Fibroblast of lung (primary cell): ENCODE data around the gene VASN. TPM values are rescaled to one million over a fixed set of nuclear protein-coding genes. Genes with fewer than 3 reads are reported as not detected.

Experiments
- DNase-seq, 2 donors: peaks; one replicate each; pipeline versions ENCODE4 v3.0.0 to v3.0.0-alpha.2; 2010; ENCODE audit warnings: low read depth in 2 of 2
- H2AFZ ChIP-seq: 2 replicates; pipeline ENCODE4 v1.5.1; 2012; ENCODE audit warnings: low read length, control low read depth, inconsistent platforms
- H3K27ac ChIP-seq: 2 replicates; pipeline ENCODE4 v1.5.1; 2011; ENCODE audit warnings: low read length, control low read depth; ENCODE audit not compliant: insufficient read depth
- H3K27me3 ChIP-seq: 2 replicates; pipeline ENCODE4 v1.5.1; 2011; ENCODE audit warnings: mild to moderate bottlenecking, low read length; ENCODE audit not compliant: control insufficient read depth, insufficient read depth
- H3K36me3 ChIP-seq: 2 replicates; pipeline ENCODE4 v1.5.1; 2011; ENCODE audit warnings: low read length; ENCODE audit not compliant: control insufficient read depth, insufficient read depth
- H3K4me1 ChIP-seq: 2 replicates; pipeline ENCODE4 v1.5.1; 2011; ENCODE audit warnings: low read length; ENCODE audit not compliant: control insufficient read depth, insufficient read depth; ENCODE audit errors: extremely low read depth
- H3K4me2 ChIP-seq: 2 replicates; pipeline ENCODE4 v1.5.1; 2011; ENCODE audit warnings: low read length, control low read depth; ENCODE audit not compliant: insufficient read depth; ENCODE audit errors: extremely low read depth
- H3K4me3 ChIP-seq, 4 experiments: fragments of 200-600 bp in 1 of 4; sonication (generic) in 1 of 4; replicated peaks in 1 of 4; 2 replicates each; pipeline ENCODE4 v1.5.1; 2011 to 2016; ENCODE audit warnings: low read length in 4 of 4, low read depth in 3 of 4, mild to moderate bottlenecking in 3 of 4, control low read depth in 2 of 4, inconsistent platforms in 1 of 4, mixed read lengths in 1 of 4; ENCODE audit not compliant: insufficient read depth in 1 of 4; ENCODE audit errors: control extremely low read depth in 1 of 4
- H3K79me2 ChIP-seq: 2 replicates; pipeline ENCODE4 v1.5.1; 2012; ENCODE audit warnings: mild to moderate bottlenecking, low read length, inconsistent platforms; ENCODE audit not compliant: control insufficient read depth, insufficient read depth
- H3K9ac ChIP-seq: 2 replicates; pipeline ENCODE4 v1.5.1; 2011; ENCODE audit warnings: mild to moderate bottlenecking, low read length, control low read depth; ENCODE audit not compliant: insufficient read depth
- H3K9me3 ChIP-seq: 2 replicates; pipeline ENCODE4 v1.5.1; 2012; ENCODE audit warnings: low read depth, low read length; ENCODE audit not compliant: control insufficient read depth, insufficient read depth
- H4K20me1 ChIP-seq: 2 replicates; pipeline ENCODE4 v1.5.1; 2011; ENCODE audit warnings: low read length; ENCODE audit not compliant: control insufficient read depth, insufficient read depth; ENCODE audit errors: extremely low read depth
- EZH2 ChIP-seq: IDR thresholded peaks from 2 replicates; pipeline ENCODE4 v1.5.1; 2012; ENCODE audit warnings: low read length, control low read depth, mild to moderate bottlenecking; ENCODE audit errors: missing control alignments
- polyA plus RNA-seq, 2 donors: library from polyadenylated mRNA; depleted of rRNA in 1 of 2; stranded (reverse) in 1 of 2; unstranded in 1 of 2; fragments of >200 nt; gene quantifications; 2 replicates each; pipeline ENCODE4 v1.2.1, GENCODE V29; 2011 to 2012; ENCODE audit warnings: missing spikeins in 1 of 2
- total RNA-seq: library from RNA; depleted of rRNA; stranded (reverse); fragments of >200 nt; gene quantifications from 2 replicates; pipeline ENCODE4 v1.2.1, GENCODE V29; 2014
- TF ChIP-seq, protein P1 (sequence below), 2 donors: IDR thresholded peaks in 1 of 2; conservative IDR thresholded peaks in 1 of 2; 1 replicate in 1 of 2; 2 replicates in 1 of 2; pipeline ENCODE4 v1.5.1; 2011 to 2012; ENCODE audit warnings: low read length in 2 of 2, control low read depth in 1 of 2, inconsistent platforms in 1 of 2, low read depth in 1 of 2, mild to moderate bottlenecking in 1 of 2

The VASN gene
- total and polyA plus RNA-seq, 2 donors (not counting 1 experiment from before 2014, with no cell fraction given): 61.9 to 79.4 TPM

DNA sequence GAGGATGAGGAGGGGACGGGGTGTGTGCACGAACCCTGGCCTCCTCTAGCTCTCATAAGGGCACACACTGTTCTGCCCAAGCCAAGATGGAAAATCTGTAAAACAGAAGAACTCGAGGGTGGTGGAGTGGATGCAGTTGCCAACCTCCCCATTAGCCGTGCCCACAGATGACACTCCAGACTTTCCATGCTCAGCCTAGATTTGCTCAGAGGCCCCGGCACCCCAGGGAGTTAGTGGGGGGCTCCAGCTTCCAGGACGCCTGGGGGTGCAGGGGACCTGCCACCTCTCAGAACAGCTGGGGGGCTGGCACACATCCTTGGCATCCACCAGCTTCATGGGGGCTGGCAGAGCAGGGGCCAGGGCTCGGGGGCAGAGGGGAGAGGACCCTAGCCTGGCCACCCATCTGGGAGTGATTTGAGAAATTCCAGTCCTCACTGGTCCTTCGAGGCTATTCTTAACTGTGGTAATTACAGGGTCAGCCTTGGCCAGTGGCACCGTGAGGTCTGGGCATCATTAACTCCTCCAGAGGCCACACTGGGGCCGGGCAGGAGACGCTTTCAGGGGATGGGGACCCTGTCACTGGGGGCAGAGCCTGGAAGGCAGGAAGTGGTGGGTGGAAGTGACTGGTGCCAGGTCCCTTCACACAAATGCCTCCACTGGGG lies 14.3 kb downstream of the VASN start:
- H3K36me3 ChIP-seq: peaks cover 35% of the 10 kb centered on the region
- no peak overlapping the region for H3K4me3 ChIP-seq
- peaks cover 66% of the 10 kb centered on the region for H3K4me1 ChIP-seq
- no peaks in the 10 kb centered on the region for H4K20me1 ChIP-seq
- TF ChIP-seq EZH2: no peak
- TF ChIP-seq, protein P1, sequence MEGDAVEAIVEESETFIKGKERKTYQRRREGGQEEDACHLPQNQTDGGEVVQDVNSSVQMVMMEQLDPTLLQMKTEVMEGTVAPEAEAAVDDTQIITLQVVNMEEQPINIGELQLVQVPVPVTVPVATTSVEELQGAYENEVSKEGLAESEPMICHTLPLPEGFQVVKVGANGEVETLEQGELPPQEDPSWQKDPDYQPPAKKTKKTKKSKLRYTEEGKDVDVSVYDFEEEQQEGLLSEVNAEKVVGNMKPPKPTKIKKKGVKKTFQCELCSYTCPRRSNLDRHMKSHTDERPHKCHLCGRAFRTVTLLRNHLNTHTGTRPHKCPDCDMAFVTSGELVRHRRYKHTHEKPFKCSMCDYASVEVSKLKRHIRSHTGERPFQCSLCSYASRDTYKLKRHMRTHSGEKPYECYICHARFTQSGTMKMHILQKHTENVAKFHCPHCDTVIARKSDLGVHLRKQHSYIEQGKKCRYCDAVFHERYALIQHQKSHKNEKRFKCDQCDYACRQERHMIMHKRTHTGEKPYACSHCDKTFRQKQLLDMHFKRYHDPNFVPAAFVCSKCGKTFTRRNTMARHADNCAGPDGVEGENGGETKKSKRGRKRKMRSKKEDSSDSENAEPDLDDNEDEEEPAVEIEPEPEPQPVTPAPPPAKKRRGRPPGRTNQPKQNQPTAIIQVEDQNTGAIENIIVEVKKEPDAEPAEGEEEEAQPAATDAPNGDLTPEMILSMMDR (conservative IDR thresholded peaks at IDR 0.05 in 1 of 2, IDR thresholded peaks at IDR 0.05 in 1 of 2; ENCODE audit: low read depth in 1 of 2, low read length in 2 of 2): no peak
- H3K9ac ChIP-seq: no peak overlapping the region
- H2AFZ ChIP-seq: no peak overlapping the region
- H3K4me2 ChIP-seq: no peak overlapping the region
- H3K27me3 ChIP-seq: no peaks in the 10 kb centered on the region
- no peaks in the 10 kb centered on the region for H3K9me3 ChIP-seq
- DNase-seq: no peak
- peaks cover 17% of the 10 kb centered on the region for H3K79me2 ChIP-seq
- H3K27ac ChIP-seq: peak overlapping the region; percentile 58

DNA sequence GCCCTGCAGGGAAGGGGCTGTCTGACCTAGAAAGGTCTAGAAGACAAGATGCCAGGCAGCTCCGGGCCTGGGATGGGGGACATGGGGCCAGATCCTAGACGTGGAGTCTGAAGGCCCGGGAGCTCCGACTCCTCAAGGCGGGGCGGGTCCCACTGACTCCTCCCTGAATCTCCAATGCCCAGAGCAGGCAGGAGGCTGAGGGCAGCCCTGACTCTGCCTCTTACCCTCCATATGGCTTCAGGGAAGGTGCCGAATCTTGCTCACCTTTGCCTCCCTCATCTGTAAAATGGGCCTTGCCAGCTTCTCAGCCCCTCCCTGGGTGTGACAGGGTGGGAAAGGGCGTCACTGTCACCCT lies 14.8 kb downstream of the VASN start:
- Histone ChIP-seq H2AFZ (no peak overlapping the region), H3K9me3 (no peaks in the 10 kb centered on the region), H3K79me2 (peaks cover 12% of the 10 kb centered on the region), H3K4me1 (peaks cover 67% of the 10 kb centered on the region), H3K27ac (peak overlapping the region; percentile 58), H4K20me1 (no peaks in the 10 kb centered on the region), H3K4me2 (no peak overlapping the region), H3K36me3 (peaks cover 30% of the 10 kb centered on the region), H3K4me3 (no peak overlapping the region), H3K9ac (no peak overlapping the region), H3K27me3 (no peaks in the 10 kb centered on the region)
- no peak for DNase-seq
- TF ChIP-seq, protein P1 (conservative IDR thresholded peaks at IDR 0.05 in 1 of 2, IDR thresholded peaks at IDR 0.05 in 1 of 2; ENCODE audit: low read depth in 1 of 2, low read length in 2 of 2): no peak
- TF ChIP-seq EZH2: no peak

DNA sequence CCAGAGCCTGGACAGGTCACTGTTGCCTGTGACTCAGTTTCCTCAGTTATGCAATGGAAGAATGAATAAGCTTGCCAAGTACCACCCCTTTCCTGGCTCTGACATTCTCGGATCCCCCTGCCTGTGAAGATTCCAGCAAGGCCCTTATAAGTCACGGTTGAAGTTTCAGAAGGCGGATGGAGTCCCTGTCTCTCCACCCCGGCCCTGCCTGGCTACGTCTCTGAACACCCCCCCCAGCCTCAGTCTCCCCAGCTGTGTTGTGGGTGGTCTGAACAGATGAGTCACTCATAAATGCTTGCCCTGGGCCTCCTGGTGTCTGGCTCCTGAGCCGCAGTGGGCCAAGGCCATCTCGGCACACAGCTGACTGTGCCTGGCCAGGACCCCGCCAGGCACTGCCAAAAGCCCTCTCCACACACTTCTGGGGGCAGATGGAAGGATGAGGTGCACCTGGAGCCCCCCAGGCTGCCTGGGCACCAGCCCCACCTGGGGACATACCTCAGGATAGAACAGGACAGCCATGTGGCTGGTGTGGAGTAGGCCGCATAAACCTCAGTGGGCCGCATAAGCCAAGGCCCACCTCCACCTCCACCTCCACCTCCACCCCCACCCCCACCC lies 15.4 kb downstream of the VASN start:
- Histone ChIP-seq H2AFZ (no peak overlapping the region), H3K9me3 (no peaks in the 10 kb centered on the region), H3K4me1 (peaks cover 71% of the 10 kb centered on the region), H3K36me3 (peaks cover 24% of the 10 kb centered on the region), H3K27ac (peak overlapping the region; percentile 58), H4K20me1 (no peaks in the 10 kb centered on the region), H3K79me2 (peaks cover 7% of the 10 kb centered on the region), H3K27me3 (no peaks in the 10 kb centered on the region), H3K9ac (peak overlapping the region; percentile 40), H3K4me3 (no peak overlapping the region), H3K4me2 (no peak overlapping the region)
- TF ChIP-seq, protein P1 (conservative IDR thresholded peaks at IDR 0.05 in 1 of 2, IDR thresholded peaks at IDR 0.05 in 1 of 2; ENCODE audit: low read depth in 1 of 2, low read length in 2 of 2): no peak
- no peak for TF ChIP-seq EZH2
- DNase-seq: peak in 1 of 2 donors; percentile 56
